GM18519 (cell line): ENCODE measurements around the gene COPS2.
"Not testable (repeated sequence)": the region's sequence is repeated elsewhere in the genome, so short reads cannot be mapped to it uniquely, and the experiment has no call there.

Experiments used
- ATAC-seq: cut with Tn5 transposase; IDR thresholded peaks from one replicate; pipeline ENCODE4 v1.9.1; 2021; ENCODE audit warnings: mild to moderate bottlenecking, moderate library complexity; ENCODE audit not compliant: unreplicated experiment, low FRiP score

Gene COPS2

GRCh38 chr15:49155110-49155833 is at the start of gene COPS2:
TSS of gene COPS2 (minus strand) at chr15:49155599. CDS start at chr15:49155578, 21 bp downstream.
- ATAC-seq: peak; percentile 85

- no peak for ATAC-seq
Observed at GRCh38 chr15:49200347-49200746, 44.9 kb upstream of the COPS2 start.

- no peak for ATAC-seq
Observed at GRCh38 chr15:49199666-49200065, 44.3 kb upstream of the COPS2 start.

- no peak for ATAC-seq
Observed at GRCh38 chr15:49196856-49197255, 41.5 kb upstream of the COPS2 start.

GRCh38 chr15:49191892-49192291 is 36.5 kb upstream of the COPS2 start:
- no peak for ATAC-seq

GRCh38 chr15:49190586-49190985 is 35.2 kb upstream of the COPS2 start:
- no peak for ATAC-seq

GRCh38 chr15:49189631-49190030 is 34.2 kb upstream of the COPS2 start:
- ATAC-seq: no peak

GRCh38 chr15:49188933-49189332 is 33.5 kb upstream of the COPS2 start:
- ATAC-seq: no peak

- ATAC-seq: no peak
Observed at GRCh38 chr15:49187549-49188245, 32.3 kb upstream of the COPS2 start.

GRCh38 chr15:49185473-49185872 is 30.1 kb upstream of the COPS2 start:
- no peak for ATAC-seq

GRCh38 chr15:49183741-49184140 is 28.3 kb upstream of the COPS2 start:
- ATAC-seq: not testable (repeated sequence)

- no peak for ATAC-seq
Observed at GRCh38 chr15:49182128-49182527, 26.7 kb upstream of the COPS2 start.

GRCh38 chr15:49179433-49180190 is 24.2 kb upstream of the COPS2 start:
- no peak for ATAC-seq

GRCh38 chr15:49178497-49178896 is 23.1 kb upstream of the COPS2 start:
- ATAC-seq: no peak

- ATAC-seq: not testable (repeated sequence)
Observed at GRCh38 chr15:49175582-49176397, 20.4 kb upstream of the COPS2 start.

- ATAC-seq: no peak
Observed at GRCh38 chr15:49174902-49175301, 19.5 kb upstream of the COPS2 start.

- no peak for ATAC-seq
Observed at GRCh38 chr15:49171790-49172189, 16.4 kb upstream of the COPS2 start.

GRCh38 chr15:49169880-49170597 is 14.6 kb upstream of the COPS2 start, which contains the start of gene GALK2:
TSS of gene GALK2 (plus strand) at chr15:49170247. CDS start at chr15:49170323, 76 bp downstream.
- ATAC-seq: peak; percentile 94

GRCh38 chr15:49168016-49168415 is 12.6 kb upstream of the COPS2 start:
- ATAC-seq: no peak

GRCh38 chr15:49164865-49165264 is 9.5 kb upstream of the COPS2 start:
- no peak for ATAC-seq
